Activated CD8-positive, alpha-beta memory T cell treated with anti-CD3 and anti-CD28 coated beads for 1 hour (primary cell): Measurements from ENCODE around the gene FBXL19.

ENCODE experiments used
- DNase-seq, 2 donors: peaks; one replicate each; pipeline ENCODE4 v3.0.0-alpha.2; 2020; ENCODE audit warnings: low read depth in 1 of 2; ENCODE audit errors: extremely low read depth in 1 of 2

Gene FBXL19

GRCh38 chr16:30894540-30895368 lies 28.6 kb upstream of the FBXL19 start:
- DNase-seq: no peak

DNA sequence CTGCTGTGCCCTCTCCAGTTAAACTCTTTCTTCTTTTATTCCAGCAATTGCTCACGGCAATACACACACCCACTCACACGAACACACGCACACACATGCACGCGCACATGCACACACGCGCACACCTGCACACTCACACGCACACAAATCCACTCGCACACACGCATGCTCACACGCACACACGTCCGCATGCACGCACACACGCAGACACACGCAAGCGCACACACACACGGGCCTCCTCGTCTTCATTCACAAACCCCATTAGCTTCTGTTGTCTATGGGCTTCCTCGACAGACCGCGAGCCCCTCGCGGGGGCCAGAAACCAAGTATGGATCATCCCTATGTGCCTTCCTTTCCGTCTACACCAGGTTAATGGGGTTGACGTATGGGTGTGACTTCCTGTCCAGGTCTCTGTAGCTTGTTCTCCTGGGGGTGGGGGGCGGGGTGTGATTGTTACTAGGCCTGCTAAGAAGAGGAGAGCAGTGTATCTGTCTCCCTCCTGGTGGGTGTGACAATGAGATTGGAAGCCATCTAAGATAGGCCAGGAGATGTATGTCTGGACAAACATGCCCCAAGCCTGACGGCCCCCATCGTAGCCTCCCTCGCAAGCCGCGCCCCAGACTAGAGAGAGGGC lies 27.6 kb upstream of the FBXL19 start:
- DNase-seq: no peak

GRCh38 chr16:30896261-30896888 lies 27.0 kb upstream of the FBXL19 start, which contains the start of gene CTF1:
CTF1 (plus strand) TSS chr16:30896614; CDS start chr16:30896644, 30 bp downstream.
- no peak for DNase-seq

DNA sequence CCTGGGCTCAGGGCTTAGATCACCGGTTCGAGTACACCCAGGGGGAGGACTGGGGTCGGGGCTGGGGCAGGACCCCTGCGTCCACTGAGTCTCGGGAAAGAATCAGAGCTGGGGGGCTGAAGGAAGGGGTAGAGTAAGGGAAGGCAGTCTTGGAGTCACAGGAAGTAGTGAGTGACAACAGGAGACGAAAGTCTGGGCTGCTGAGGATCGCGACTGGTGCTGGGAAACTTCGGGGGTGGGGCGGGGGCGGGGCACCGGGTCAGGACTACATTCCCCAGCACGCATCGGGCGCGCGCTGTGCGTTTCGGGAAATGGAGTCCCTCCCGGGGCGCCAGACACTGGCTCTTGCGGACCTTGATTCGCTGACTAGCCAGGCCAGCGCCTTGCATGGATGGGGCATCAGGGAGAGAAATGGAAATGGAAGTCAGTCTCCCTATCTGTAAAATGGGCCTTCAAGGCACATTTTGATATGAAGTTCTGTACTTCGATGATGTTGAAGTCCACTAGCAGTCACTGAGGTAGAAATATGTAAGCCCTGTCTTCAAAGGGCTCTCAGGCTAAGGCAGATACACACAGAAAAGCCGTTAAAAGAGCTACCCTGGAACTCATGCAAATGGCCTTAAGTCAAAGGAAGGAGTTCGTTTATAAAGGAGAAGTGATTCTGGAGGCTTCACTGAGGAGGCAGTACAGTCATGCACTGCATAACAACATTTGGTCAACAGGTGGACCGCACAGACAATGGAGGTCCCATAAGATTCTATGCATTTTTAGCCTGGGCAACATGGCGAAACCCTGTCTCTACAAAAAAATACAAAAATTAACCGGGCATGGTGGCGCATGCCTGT lies 26.3 kb upstream of the FBXL19 start:
- DNase-seq: peak; percentile 40 to 62

DNA sequence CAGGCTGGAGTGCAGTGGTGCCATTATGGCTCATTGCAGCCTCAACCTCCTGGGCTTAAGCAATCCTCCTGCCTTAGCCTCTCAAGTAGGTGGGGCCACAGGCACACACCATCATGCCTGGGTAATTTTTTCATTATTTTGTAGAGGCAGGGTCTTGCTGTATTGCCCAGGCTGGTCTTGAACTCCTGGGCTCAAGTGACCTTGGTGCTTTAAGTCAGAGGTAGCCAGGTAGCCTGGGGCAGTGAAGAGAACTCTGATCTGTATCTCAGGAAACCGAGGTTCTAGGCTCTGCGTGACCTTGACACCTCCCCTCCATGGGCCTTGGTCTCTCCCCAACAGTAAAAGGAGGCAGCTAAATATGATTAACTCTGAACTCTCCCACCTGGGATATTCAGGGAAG lies 23.6 kb upstream of the FBXL19 start:
- DNase-seq: no peak

DNA sequence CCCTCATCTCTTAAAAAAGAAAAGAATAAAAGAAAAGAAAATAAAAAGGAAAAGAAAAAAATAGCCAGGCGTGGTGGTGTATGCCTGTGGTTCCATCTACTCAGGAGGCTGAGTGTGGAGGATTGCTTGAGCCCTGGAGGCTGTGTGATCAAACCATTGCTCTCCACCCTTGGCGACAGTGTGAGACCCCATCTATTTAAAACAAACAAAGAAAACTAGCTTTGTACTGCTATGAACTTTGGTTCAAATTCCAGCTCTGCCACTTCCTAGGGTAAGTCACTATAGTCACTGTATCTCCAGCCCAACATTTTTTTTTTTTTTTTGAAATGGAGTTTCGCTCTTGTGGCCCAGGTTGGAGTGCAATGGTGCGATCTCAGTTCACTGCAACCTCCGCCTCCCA lies 22.8 kb upstream of the FBXL19 start:
- DNase-seq: no peak

- DNase-seq: no peak
Observed at GRCh38 chr16:30901201-30902028, 22.0 kb upstream of the FBXL19 start.

- DNase-seq: peak in 1 of 2 donors; percentile 39
Observed at GRCh38 chr16:30902029-30902972, 21.1 kb upstream of the FBXL19 start.

GRCh38 chr16:30903002-30903401 lies 20.4 kb upstream of the FBXL19 start:
- no peak for DNase-seq

DNA sequence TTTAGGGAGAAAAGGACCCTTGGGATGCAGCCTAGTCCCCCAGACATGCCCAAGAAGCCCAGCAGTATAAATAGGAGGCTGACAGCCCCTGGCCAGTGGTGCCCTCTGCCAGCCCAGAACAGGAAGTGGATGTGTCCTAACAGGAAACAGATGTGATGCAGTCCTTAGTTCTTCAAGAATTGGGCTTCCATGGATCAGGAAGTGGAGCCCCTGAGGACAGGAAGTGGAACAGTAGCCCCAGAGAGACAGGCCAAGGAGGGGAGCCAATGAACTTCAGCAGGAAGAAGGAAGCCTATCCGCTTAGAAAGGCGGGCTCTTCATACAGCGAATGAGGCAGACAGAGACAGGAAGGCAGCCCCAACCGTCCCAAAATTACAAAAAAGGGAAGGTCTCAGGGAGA lies 19.8 kb upstream of the FBXL19 start:
- no peak for DNase-seq

DNA sequence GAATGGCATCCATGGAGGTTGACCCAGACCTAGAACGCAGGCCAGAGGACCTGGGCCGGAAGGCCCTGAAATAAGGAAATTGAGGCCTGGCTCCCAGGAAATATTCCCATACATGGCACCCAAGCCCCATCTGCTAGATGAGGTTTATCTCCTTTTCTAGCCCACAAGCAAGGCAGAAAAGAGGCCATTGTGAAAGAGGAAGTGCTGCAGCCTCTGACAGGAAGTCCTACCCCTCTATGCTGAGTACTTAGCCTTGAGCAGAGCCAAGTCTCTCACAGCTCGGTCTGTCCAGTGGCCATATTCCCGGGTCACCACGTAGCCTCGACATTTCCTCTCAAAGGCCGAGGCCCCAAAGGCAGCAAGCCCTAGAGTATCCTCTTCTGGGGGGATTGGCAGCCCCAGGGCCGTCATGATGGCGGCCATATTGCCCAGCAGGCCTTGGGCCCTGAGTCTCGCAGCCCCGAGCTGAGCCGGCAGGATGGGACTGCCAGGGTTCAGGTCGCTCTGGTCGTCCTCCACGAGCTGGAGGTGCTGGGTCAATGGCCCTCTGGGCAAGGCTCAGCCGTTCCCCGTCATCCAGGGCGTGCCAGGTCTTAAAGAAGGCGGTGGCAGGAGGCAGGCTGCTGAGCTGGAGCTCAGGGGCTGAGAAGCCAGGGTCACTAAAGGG lies 19.1 kb upstream of the FBXL19 start:
- no peak for DNase-seq

DNA sequence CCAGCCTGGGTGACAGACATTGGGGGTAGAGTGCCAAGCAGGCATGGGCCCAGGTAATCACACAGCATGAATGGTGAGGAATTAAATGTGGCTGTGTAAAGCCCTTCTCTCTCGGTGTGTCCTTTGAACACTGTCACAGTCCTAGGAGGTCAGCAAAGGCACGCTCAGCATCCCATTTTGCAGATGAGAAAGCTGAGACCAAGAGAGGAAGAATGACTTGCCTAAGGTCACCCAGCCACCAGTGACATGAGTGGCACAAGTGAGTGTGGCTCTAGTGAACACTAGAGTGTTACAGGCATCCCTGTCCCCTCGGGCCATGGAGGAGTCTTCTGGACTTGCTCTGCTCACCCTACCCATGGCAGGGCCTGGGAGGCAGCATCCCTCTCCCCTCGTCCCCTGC lies 16.3 kb upstream of the FBXL19 start:
- no peak for DNase-seq

- DNase-seq: no peak
Observed at GRCh38 chr16:30910427-30911029, 12.8 kb upstream of the FBXL19 start.

DNA sequence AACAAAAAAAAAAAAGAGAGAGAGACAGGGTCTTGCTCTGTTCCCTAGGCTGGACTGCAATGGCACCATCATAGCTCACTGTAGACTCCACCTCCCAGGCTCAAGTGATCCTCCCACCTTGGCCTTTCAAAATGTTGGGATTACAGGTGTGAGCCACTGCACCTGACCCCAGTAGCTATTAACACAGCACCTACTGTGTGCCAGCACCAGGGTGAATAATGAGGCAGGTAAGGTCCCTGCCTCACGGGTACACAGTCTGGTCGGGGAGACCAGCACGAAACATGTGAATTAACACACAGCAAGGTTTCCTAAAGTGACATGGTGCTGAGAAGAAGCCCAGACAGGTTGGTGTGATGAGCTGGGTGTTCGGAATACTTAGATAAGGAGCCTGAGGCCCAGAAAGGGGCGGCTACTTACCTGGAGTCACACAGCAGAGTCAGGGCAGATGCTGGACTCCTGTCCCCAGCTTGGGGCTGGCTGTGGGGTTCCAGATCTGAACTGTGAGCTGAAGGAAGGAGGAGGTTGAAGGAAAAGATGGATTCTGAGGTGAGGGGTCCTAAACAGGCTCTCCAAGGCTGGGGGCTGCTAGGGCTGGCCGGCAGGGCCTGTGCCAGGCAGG lies 10.5 kb upstream of the FBXL19 start:
- DNase-seq: no peak

- no peak for DNase-seq
Observed at GRCh38 chr16:30914830-30915229, 8.5 kb upstream of the FBXL19 start.

- no peak for DNase-seq
Observed at GRCh38 chr16:30918614-30919013, 4.8 kb upstream of the FBXL19 start.

DNA sequence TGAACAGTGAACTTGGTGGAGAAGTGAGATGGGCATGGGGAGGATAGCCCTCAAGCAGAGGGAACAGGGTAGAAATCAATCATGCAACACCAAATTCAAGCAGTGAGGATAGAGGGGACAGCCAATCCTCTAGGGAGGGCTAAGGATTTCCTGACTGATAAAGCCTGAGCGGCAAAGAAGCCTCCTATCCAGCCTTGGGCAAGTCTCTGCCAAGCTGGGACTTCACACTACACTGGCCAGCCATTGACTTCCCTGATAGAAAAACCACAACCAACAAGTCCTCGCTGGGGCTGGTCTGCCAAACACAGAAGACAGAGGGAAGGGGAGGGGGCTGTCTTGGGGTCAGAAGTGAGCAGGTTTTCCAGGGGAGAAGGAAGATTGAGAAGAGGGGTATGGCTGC lies 2.5 kb upstream of the FBXL19 start:
- DNase-seq: no peak

- DNase-seq: no peak
Observed at GRCh38 chr16:30921459-30921747, 2.0 kb upstream of the FBXL19 start.
